Right cardiac atrium (tissue), 5 donors: Measurements from ENCODE around the gene GPN1. TPM values are rescaled to one million over a fixed set of nuclear protein-coding genes. Genes with fewer than 3 reads are reported as not detected.
"Not testable (repeated sequence)": the region's sequence is repeated elsewhere in the genome, so short reads cannot be mapped to it uniquely, and the experiment has no call there.

Experiments used
- ATAC-seq, 2 donors: fragments of 200-7000 bp; cut with Tn5 transposase; one replicate each; pipeline versions ENCODE4 v1.8.0 to v1.9.1; 2020; ENCODE audit warnings: moderate library complexity in 2 of 2, mild to moderate bottlenecking in 1 of 2
- DNase-seq, 3 donors: peaks; one replicate each; pipeline ENCODE4 v3.0.0-alpha.2; 2020
- H3K27ac ChIP-seq: one replicate; pipeline ENCODE4 v1.5.1; 2013; ENCODE audit warnings: mild to moderate bottlenecking, low read length, control low read depth, moderate library complexity
- H3K27me3 ChIP-seq: one replicate; pipeline ENCODE4 v1.6.1; 2013; ENCODE audit not compliant: control insufficient read depth, insufficient read depth
- H3K4me1 ChIP-seq: one replicate; pipeline ENCODE4 v1.6.1; 2013; ENCODE audit warnings: low read length; ENCODE audit not compliant: control insufficient read depth, insufficient read depth
- H3K4me3 ChIP-seq: one replicate; pipeline ENCODE4 v1.5.1; 2013; ENCODE audit warnings: low read length, control low read depth
- H3K9me3 ChIP-seq: one replicate; pipeline ENCODE4 v1.6.1; 2013; ENCODE audit warnings: low read length; ENCODE audit not compliant: control insufficient read depth
- WGBS: extraction: QIAGEN DNeasy Blood & Tissue Kit; methylation state at CpG from one replicate; pipeline ENCODE4 v1.1.7; 2013; 5-methylcytosine and 5-hydroxymethylcytosine counted together
- intact Hi-C, 4 donors: fragments of 100-400 bp; cut with DNase I; formaldehyde crosslinking; loops; one replicate each; pipeline versions ENCODE4 v1.11.0 to v1.14.0; 2022 to 2023
- polyA plus RNA-seq: library from polyadenylated mRNA; stranded (reverse); fragments of 200-250 nt; gene quantifications from one replicate; pipeline ENCODE4 v1.2.3, GENCODE V29; 2013
- total RNA-seq, 4 donors: library from RNA; stranded (reverse); fragmentation: NEBNext Ultra II Directional; extraction: Animal tissue kit (Norgen Biotek cat#: 25700); gene quantifications; one replicate each; pipeline ENCODE4 v1.2.1, GENCODE V29; 2021
- donor health status: healthy with polysubstance abuse.
- donor health status: DM: no; HTN: yes; CAD: no.
- donor health status: DM: no; HTN: no; CAD: no.
- donor health status: DM: no; HTN: yes; CAD: no; lungs with severe emphysema.
- donor health status: DM: yes; HTN: yes; CAD: no.

Gene GPN1
- total and polyA plus RNA-seq, 5 donors = 15.5 to 21.8 (median 17.8) TPM

GRCh38 chr2:27672723-27673486 is 44.1 kb downstream of the GPN1 start:
- Histone ChIP-seq H3K4me1 (no peaks in the 10 kb centered on the region), H3K4me3 (no peak overlapping the region), H3K27me3 (no peaks in the 10 kb centered on the region), H3K9me3 (no peaks in the 10 kb centered on the region), H3K27ac (no peak overlapping the region)
- peak; percentile 63 to 80 for ATAC-seq
- intact Hi-C loops = no loop called here
- 55% methylated on average over 5 of the region's 5 CpGs for WGBS
- no peak for DNase-seq

GRCh38 chr2:27680571-27680970 is 51.7 kb downstream of the GPN1 start:
- ATAC-seq = no peak
- Histone ChIP-seq H3K4me3 (no peak overlapping the region), H3K9me3 (no peaks in the 10 kb centered on the region), H3K27ac (no peak overlapping the region), H3K4me1 (no peaks in the 10 kb centered on the region), H3K27me3 (no peaks in the 10 kb centered on the region)
- intact Hi-C loops = no loop called here
- no peak for DNase-seq
- WGBS = 82% methylated on average over 2 of the region's 2 CpGs

- Histone ChIP-seq H3K27me3 (no peaks in the 10 kb centered on the region), H3K4me3 (no peak overlapping the region), H3K27ac (peak overlapping the region; percentile 26), H3K9me3 (no peaks in the 10 kb centered on the region), H3K4me1 (no peaks in the 10 kb centered on the region)
- DNase-seq (no peak), ATAC-seq (no peak)
- intact Hi-C loops = no loop called here
- 70% methylated on average over 1 of the region's 1 CpG for WGBS
Observed at GRCh38 chr2:27681841-27682240, 53.0 kb downstream of the GPN1 start.

DNA sequence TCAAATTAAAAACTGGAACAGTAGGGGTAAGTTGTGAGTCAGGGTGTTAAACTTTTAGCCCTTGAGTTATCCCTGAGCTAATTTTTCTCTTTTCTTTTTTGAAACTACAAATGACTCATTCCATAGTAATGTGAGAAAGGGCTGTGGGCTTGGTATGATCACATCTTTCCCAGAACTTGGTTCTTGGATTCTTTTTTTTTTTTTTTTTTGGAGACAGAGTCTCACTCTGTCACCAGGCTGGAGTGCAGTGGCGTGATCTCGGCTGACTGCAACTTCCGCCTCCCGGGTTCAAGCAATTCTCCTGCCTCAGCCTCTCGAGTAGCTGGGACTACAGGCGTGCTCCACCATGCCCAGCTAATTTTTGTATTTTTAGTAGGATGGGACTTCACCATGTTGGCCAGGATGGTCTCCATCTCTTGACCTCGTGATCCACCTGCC is 53.5 kb downstream of the GPN1 start:
- 83% methylated on average over 7 of the region's 7 CpGs for WGBS
- intact Hi-C loops = not testable (repeated sequence)

DNA sequence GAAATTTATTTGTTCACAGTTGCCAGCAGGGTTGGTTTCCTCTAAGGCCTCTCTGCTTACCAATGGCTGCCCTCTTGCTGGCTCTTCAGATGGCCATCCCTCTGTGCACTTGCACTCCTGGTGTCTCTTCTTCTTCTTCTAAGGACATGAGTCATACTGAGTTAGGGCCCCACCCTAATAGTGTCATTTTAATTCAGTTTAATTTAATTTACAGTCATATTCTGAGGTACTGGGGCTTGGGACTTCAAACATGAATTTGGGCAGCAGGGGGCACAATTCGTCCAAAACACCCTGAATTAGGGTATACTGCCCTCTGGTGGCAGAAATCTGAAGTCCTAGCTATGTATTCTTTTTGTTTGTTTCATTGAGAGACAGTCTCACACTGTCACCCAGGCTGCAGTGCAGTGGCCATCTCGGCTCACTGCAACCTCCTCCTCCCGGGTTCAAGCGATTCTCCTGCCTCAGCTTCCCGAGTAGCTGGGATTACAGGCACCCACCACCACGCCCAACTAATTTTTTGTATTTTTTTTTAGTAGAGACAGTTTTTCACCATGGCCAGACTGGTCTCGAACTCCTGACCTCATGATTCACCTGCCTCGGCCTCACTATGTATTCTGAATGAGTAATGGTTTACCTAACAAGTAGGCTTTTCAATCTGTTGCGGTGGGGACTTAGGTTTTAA is 54.7 kb downstream of the GPN1 start:
- no peaks in the 10 kb centered on the region for H3K27me3 ChIP-seq
- ATAC-seq = peak; percentile 62 to 77
- no peaks in the 10 kb centered on the region for H3K4me1 ChIP-seq
- H3K27ac ChIP-seq = no peak overlapping the region
- DNase-seq = peak; percentile 61 to 82 (median 65)
- intact Hi-C loops = no loop called here
- H3K9me3 ChIP-seq = no peaks in the 10 kb centered on the region
- H3K4me3 ChIP-seq = no peak overlapping the region
- 43% methylated on average over 9 of the region's 9 CpGs for WGBS

More for the DNA sequence above, 53.5 kb downstream of the GPN1 start:
- not testable (repeated sequence) for DNase-seq, H3K27me3 ChIP-seq, H3K27ac ChIP-seq, H3K4me3 ChIP-seq, ATAC-seq, H3K4me1 ChIP-seq, H3K9me3 ChIP-seq

- 87% methylated on average over 1 of the region's 1 CpG for WGBS
- H3K27ac ChIP-seq, DNase-seq, H3K9me3 ChIP-seq, intact Hi-C loops, H3K27me3 ChIP-seq, ATAC-seq, H3K4me1 ChIP-seq, H3K4me3 ChIP-seq: not testable (repeated sequence)
Observed at GRCh38 chr2:27685006-27685405, 56.2 kb downstream of the GPN1 start.

DNA sequence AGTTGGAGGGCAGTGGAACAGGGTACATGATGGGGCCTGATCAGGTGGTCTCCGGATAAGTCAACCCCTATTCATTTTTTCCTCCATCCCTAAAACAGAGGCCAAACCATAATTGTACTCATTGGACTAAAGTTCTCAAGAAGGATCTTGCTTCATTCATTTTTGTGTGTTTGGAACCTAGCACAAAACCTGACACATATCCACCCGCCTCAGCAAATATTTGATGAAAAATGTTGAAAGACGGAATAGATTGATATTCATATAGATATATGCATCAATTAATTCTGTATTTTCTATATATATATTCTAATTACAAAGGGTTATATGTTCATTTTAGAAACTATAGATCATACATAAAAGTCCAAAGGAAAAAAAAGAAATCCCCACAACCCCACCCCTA is 56.7 kb downstream of the GPN1 start:
- DNase-seq (no peak), ATAC-seq (no peak)
- Histone ChIP-seq H3K4me1 (no peaks in the 10 kb centered on the region), H3K27me3 (no peaks in the 10 kb centered on the region), H3K4me3 (no peak overlapping the region), H3K9me3 (no peaks in the 10 kb centered on the region), H3K27ac (no peak overlapping the region)
- intact Hi-C loops = no loop called here
- 97% methylated on average over 3 of the region's 3 CpGs for WGBS

- intact Hi-C loops = no loop called here
- no peak overlapping the region for H3K27ac ChIP-seq
- ATAC-seq = no peak
- no peaks in the 10 kb centered on the region for H3K4me1 ChIP-seq
- H3K4me3 ChIP-seq = no peak overlapping the region
- no peaks in the 10 kb centered on the region for H3K27me3 ChIP-seq
- DNase-seq = no peak
- WGBS = 100% methylated on average over 1 of the region's 1 CpG
- no peaks in the 10 kb centered on the region for H3K9me3 ChIP-seq
Observed at GRCh38 chr2:27687232-27687631, 58.4 kb downstream of the GPN1 start.

DNA sequence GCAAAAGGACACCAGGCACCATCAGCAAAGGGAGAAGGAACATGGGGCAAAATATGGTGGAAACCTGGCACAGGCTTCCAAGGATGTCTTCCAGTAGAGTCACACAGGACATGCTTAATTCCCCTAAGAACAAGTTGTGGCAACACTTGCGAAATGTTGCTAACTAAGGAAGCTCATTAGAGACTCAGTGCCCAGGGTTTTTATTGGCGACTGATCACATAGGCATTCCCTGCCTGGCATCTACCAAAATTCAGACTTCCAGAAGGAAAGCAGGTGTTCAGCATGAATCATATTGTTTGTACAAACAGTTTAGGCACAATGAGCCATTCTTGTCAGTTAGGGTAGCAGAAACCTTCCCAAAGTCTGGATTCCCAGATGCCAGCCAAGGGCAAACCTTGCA is 60.6 kb downstream of the GPN1 start:
- ATAC-seq (no peak), DNase-seq (no peak)
- Histone ChIP-seq H3K4me1 (no peaks in the 10 kb centered on the region), H3K9me3 (no peaks in the 10 kb centered on the region), H3K27me3 (no peaks in the 10 kb centered on the region), H3K27ac (no peak overlapping the region), H3K4me3 (no peak overlapping the region)
- intact Hi-C loops = no loop called here
- WGBS = 94% methylated on average over 2 of the region's 2 CpGs

DNA sequence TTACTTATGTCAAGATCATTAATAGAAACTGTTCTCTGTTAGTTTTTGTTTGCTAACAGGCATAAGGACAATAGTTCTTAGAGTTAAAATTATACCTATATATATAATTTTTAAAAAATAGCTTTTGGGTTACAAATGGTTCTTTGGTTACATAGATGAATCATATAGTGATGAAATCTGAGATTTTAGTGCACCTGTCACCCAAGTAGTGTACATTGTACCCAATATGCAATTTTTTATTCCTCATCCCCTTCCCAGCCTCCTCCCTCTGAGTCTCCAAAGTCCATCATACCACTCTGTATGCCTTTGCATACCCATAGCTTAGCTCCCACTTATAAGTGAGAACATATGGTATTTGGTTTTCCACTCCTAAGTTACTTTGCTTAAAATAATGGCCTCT is 61.2 kb downstream of the GPN1 start:
- Histone ChIP-seq H3K27ac (no peak overlapping the region), H3K4me3 (no peak overlapping the region), H3K4me1 (no peaks in the 10 kb centered on the region), H3K9me3 (no peaks in the 10 kb centered on the region), H3K27me3 (no peaks in the 10 kb centered on the region)
- ATAC-seq = no peak
- intact Hi-C loops = no loop called here
- DNase-seq = no peak

GRCh38 chr2:27697660-27698059 is 68.8 kb downstream of the GPN1 start:
- no peak overlapping the region for H3K4me3 ChIP-seq
- ATAC-seq (no peak), DNase-seq (no peak)
- 68% methylated on average over 1 of the region's 1 CpG for WGBS
- intact Hi-C loops = no loop called here
- no peak overlapping the region for H3K27ac ChIP-seq
- H3K27me3 ChIP-seq = no peaks in the 10 kb centered on the region
- H3K4me1 ChIP-seq = no peaks in the 10 kb centered on the region
- no peaks in the 10 kb centered on the region for H3K9me3 ChIP-seq
